ENCODE data around the gene DAZAP2.

- TF ChIP-seq, protein P1, sequence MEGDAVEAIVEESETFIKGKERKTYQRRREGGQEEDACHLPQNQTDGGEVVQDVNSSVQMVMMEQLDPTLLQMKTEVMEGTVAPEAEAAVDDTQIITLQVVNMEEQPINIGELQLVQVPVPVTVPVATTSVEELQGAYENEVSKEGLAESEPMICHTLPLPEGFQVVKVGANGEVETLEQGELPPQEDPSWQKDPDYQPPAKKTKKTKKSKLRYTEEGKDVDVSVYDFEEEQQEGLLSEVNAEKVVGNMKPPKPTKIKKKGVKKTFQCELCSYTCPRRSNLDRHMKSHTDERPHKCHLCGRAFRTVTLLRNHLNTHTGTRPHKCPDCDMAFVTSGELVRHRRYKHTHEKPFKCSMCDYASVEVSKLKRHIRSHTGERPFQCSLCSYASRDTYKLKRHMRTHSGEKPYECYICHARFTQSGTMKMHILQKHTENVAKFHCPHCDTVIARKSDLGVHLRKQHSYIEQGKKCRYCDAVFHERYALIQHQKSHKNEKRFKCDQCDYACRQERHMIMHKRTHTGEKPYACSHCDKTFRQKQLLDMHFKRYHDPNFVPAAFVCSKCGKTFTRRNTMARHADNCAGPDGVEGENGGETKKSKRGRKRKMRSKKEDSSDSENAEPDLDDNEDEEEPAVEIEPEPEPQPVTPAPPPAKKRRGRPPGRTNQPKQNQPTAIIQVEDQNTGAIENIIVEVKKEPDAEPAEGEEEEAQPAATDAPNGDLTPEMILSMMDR (IDR thresholded peaks at IDR 0.05), result no peak
- no peak for TF ChIP-seq POLR2A (IDR thresholded peaks at IDR 0.05)
Measured at GRCh38 chr12:51205350-51205749, 33.3 kb upstream of the DAZAP2 start.

All from right lobe of liver (tissue), 4 donors.